SK-MEL-5 (cell line): ENCODE data around the gene TMEM170A. TPM values are rescaled to one million over a fixed set of nuclear protein-coding genes. Genes with fewer than 3 reads are reported as not detected.

Source experiments
- DNase-seq: peaks from one replicate; pipeline ENCODE4 v3.0.0-alpha.2; 2016; ENCODE audit warnings: low read depth, low spot score
- in situ Hi-C: cut with HindIII; loops from 2 replicates; pipeline ENCODE4 v1.10.0; 2016; ENCODE audit warnings: low sequenced_read_pairs, high pct_unique_total_duplicates, low pct_unique_long_range_greater_than_20kb
- small RNA-seq, 2 experiments: library from RNA; depleted of rRNA; stranded (forward); fragments of <200 nt; gene quantifications; one replicate each; pipeline ENCODE3, GENCODE V24; 2014
- total RNA-seq: library from RNA; depleted of rRNA; stranded (reverse); fragments of >200 nt; shearing (Covaris generic); gene quantifications from 2 replicates; pipeline ENCODE4 v1.2.3, GENCODE V29; 2014; rRNA removed

Gene TMEM170A
- total RNA-seq, 1 experiment from 2014 or later, result 18.1 TPM

- DNase-seq, result no peak
- in situ Hi-C loops, result no loop called here
Observed at GRCh38 chr16:75423723-75424104, 40.8 kb downstream of the TMEM170A start.

- no peak for DNase-seq
- in situ Hi-C loops, result no loop called here
Observed at GRCh38 chr16:75421820-75422126, 42.7 kb downstream of the TMEM170A start.

DNA sequence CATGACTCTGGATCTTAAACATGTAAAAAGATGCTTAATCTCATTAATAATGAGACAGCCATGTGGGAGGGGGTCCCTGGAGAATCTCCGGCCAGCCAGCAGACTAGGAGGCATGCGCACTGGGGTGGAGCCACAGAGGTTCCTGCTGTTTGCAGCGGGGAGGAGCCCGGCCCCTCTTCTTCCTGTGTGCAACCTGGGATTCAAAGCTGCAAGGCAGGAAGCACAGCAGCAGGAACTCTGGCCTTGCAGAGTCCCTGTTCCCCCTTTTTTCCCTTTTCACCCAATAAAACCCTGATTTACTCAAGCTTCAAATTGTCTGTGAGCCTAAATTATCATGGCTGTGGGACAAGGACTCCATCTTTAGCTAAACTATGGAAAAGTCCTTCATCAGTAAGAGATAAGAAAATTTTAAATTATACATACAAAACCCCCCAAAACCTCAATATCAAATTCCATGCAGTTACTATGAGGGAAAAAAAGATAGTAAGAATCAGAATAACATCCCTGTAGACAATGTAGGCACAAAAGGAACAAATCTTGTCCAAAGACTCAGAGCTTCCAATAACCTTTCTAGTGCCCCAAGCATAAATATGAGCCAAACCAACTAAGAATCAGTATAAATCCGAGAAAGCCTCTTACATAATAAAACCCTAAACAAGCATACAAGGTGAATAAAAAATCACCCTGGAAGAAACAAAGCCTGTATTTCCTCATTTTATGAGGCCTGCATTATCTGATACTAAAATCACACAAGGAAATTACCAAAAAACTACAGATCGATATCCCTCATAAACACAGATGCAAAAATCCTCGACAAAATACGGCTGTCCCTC, 43.3 kb downstream of the TMEM170A start:
- in situ Hi-C loops, result no loop called here
- peak; percentile 82 for DNase-seq

GRCh38 chr16:75416904-75417565, 47.5 kb downstream of the TMEM170A start:
- in situ Hi-C loops, result no loop called here
- DNase-seq, result no peak

DNA sequence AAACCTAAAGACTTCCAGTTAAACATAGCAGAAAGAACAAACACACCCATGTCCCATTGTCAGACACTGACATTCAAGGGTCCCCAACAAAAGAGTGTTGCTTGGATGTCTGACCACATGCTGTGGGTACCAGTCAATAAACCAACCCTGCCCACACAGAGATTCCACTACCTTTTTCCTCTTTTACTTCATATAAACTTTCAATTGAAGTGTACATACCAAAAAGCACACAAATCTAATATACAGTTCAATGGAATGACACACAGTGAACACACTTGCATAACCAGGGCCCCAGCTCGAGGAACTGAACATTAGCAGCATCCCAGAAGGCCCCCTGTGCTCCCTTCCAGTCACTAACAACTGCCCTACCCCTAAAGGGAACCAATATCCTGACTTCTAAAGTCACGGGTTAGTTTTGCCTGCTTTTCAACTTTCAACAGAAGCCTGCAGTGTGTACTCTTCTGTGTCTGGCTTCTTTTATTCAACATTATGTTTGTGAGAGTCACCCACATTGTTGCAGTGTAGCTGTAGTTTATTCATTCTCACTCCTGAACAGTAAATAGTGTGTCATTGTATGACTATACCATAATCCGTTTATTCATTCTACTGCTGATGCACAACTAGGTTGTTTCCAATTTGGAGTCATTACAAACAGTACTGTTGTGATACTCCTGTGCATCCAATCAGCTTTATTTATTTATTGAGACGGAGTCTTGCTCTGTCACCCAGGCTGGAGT, 49.2 kb downstream of the TMEM170A start:
- in situ Hi-C loops, result no loop called here
- DNase-seq, result peak; percentile 69

GRCh38 chr16:75413951-75414350, 50.5 kb downstream of the TMEM170A start:
- DNase-seq, result no peak
- in situ Hi-C loops, result no loop called here

- in situ Hi-C loops, result no loop called here
- DNase-seq, result no peak
Observed at GRCh38 chr16:75406943-75407342, 57.5 kb downstream of the TMEM170A start.

- in situ Hi-C loops, result no loop called here
- peak; percentile 58 for DNase-seq
Observed at GRCh38 chr16:75402821-75403475, 61.5 kb downstream of the TMEM170A start.

- DNase-seq, result no peak
- in situ Hi-C loops, result no loop called here
Observed at GRCh38 chr16:75402159-75402820, 62.2 kb downstream of the TMEM170A start.

GRCh38 chr16:75401691-75402090, 62.8 kb downstream of the TMEM170A start:
- no peak for DNase-seq
- in situ Hi-C loops, result no loop called here

DNA sequence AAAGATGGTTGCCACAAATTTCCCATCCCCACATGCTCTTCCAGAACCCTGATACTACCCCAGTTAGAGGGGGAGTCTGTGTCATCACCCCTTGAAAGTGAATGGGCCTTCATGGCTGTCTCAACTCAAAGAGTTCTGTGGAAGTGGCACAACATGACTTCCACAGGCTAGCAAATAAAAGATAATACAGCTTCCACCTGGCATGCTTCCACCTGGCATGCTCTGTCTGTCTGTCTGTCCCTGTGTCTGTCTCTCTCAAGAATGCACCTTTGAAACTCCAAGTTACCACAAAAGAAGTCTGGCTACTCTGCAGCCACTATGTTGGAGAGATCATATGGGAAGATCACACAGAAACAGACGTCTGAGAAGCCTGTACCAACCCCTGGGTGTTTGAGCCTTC, 66.2 kb downstream of the TMEM170A start:
- DNase-seq, result no peak
- in situ Hi-C loops, result no loop called here

DNA sequence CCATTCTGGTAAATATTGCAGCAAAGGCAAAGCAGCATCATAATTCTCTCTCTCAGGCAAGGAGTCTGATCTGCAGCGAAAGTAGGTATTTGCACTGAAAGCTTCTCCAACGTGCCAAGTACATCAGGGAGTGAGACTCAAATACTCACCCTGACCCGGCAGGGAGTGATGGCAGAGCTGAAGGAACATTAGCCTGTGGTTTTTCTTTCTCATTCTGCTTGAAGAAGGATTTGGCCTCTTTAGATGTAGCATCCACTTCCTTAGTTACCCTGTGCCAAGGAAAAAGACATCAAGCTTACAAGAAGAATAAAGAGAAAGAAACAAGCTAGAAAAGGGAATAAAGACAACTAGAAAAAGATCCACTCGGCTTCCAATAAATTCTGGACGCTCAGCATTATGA, 69.5 kb downstream of the TMEM170A start:
- no peak for DNase-seq
- in situ Hi-C loops, result no loop called here

Small RNA genes within 50 kb of the gene (small RNA-seq; reads per million reads assigned to genes)
- 0 reads per million in 2 experiments for gene RF00598

Other genes with a start within 250 kb of the TMEM170A start
- not detected in 2 replicates for gene CTRB1, start 245.7 kb downstream of the TMEM170A start, total RNA-seq
- gene BCAR1, start 213.1 kb downstream of the TMEM170A start, total RNA-seq, result 12.4 and 16.5 TPM in 2 replicates
- gene CFDP1, start 31.2 kb downstream of the TMEM170A start, total RNA-seq, result 24.8 and 25.1 TPM in 2 replicates
- 10.2 and 11.0 TPM in 2 replicates for gene CHST6, start 30.8 kb upstream of the TMEM170A start, total RNA-seq
- 0.08 TPM in 1 of 2 replicates, not detected in the other for gene CHST5, start 71.4 kb upstream of the TMEM170A start, total RNA-seq
- gene TMEM231, start 91.6 kb upstream of the TMEM170A start, total RNA-seq, result 9.2 and 10.7 TPM in 2 replicates
- gene GABARAPL2, start 101.7 kb upstream of the TMEM170A start, total RNA-seq, result 48.7 and 50.5 TPM in 2 replicates
- 56.3 and 78.9 TPM in 2 replicates for gene ADAT1, start 158.6 kb upstream of the TMEM170A start, total RNA-seq
- 230 and 243 TPM in 2 replicates for gene KARS1, start 183.0 kb upstream of the TMEM170A start, total RNA-seq
- gene TERF2IP, start 183.1 kb upstream of the TMEM170A start, total RNA-seq, result 36.3 and 41.9 TPM in 2 replicates
- not detected in 2 replicates for gene CPHXL2, start 212.3 kb upstream of the TMEM170A start, total RNA-seq
- gene DUXB, start 236.8 kb upstream of the TMEM170A start, total RNA-seq, result not detected in 2 replicates